SK-N-SH treated with all-trans-retinoic acid at 6 μM for 48 hours (cell line): ENCODE measurements around the gene NARF.

Experiments used
- ARNTL ChIP-seq: fragments of 450-650 bp; formaldehyde crosslinking; IDR thresholded peaks from 2 replicates; pipeline ENCODE4 v1.5.0; 2020; ENCODE audit warnings: low read depth, mild to moderate bottlenecking, moderate library complexity, borderline replicate concordance
- BACH2 ChIP-seq: fragments of 250-450 bp; sonication (Bioruptor Pico); IDR thresholded peaks from 2 replicates; pipeline ENCODE4 v1.9.0; 2021; ENCODE audit warnings: mild to moderate bottlenecking, borderline replicate concordance
- CREB5 ChIP-seq: fragments of 250-450 bp; sonication (Bioruptor Pico); IDR thresholded peaks from 2 replicates; pipeline ENCODE4 v1.5.1; 2020; ENCODE audit warnings: low read depth, mild to moderate bottlenecking, moderate library complexity
- ESRRG ChIP-seq: fragments of 250-450 bp; sonication (Bioruptor Pico); IDR thresholded peaks from 2 replicates; pipeline ENCODE4 v1.6.1; 2021; ENCODE audit warnings: mild to moderate bottlenecking
- GLIS3 ChIP-seq: fragments of 250-450 bp; sonication (Bioruptor Pico); IDR thresholded peaks from 2 replicates; pipeline ENCODE4 v1.5.0; 2020; ENCODE audit warnings: mild to moderate bottlenecking, moderate library complexity
- PATZ1 ChIP-seq: fragments of 250-450 bp; sonication (Bioruptor Pico); IDR thresholded peaks from 2 replicates; pipeline ENCODE4 v1.8.0; 2020; ENCODE audit warnings: mild to moderate bottlenecking, moderate library complexity, borderline replicate concordance
- RARB ChIP-seq: fragments of 250-450 bp; sonication (Bioruptor Pico); IDR thresholded peaks from 2 replicates; pipeline ENCODE4 v1.8.0; 2021; ENCODE audit warnings: mild to moderate bottlenecking, moderate library complexity
- TCF4 ChIP-seq: fragments of 250-450 bp; sonication (Bioruptor Pico); IDR thresholded peaks from 2 replicates; pipeline ENCODE4 v1.8.0; 2021; ENCODE audit warnings: mild to moderate bottlenecking, moderate library complexity, borderline replicate concordance
- TOX ChIP-seq: fragments of 250-450 bp; sonication (Bioruptor Pico); IDR thresholded peaks from 2 replicates; pipeline ENCODE4 v1.8.0; 2021; ENCODE audit warnings: mild to moderate bottlenecking, moderate library complexity, borderline replicate concordance
- TSHZ2 ChIP-seq: fragments of 250-450 bp; sonication (Bioruptor Pico); IDR thresholded peaks from 2 replicates; pipeline ENCODE4 v1.5.0; 2020; ENCODE audit warnings: mild to moderate bottlenecking, moderate library complexity
- ZFP3 ChIP-seq: fragments of 250-450 bp; sonication (Bioruptor Pico); IDR thresholded peaks from 2 replicates; pipeline ENCODE4 v1.5.0; 2020; ENCODE audit warnings: mild to moderate bottlenecking, moderate library complexity
- ZFP30 ChIP-seq: fragments of 450-650 bp; formaldehyde crosslinking; IDR thresholded peaks from 2 replicates; pipeline ENCODE4 v1.5.0; 2022; ENCODE audit warnings: mild to moderate bottlenecking, moderate library complexity
- ZNF70 ChIP-seq: fragments of 450-650 bp; formaldehyde crosslinking; IDR thresholded peaks from 2 replicates; pipeline ENCODE4 v1.5.0; 2020; ENCODE audit warnings: mild to moderate bottlenecking, moderate library complexity
- TF ChIP-seq, protein P1 (sequence below): fragments of 250-450 bp; sonication (Bioruptor Pico); IDR thresholded peaks from 2 replicates; pipeline ENCODE4 v1.8.0; 2021; ENCODE audit warnings: low read depth, mild to moderate bottlenecking, moderate library complexity, borderline replicate concordance

GRCh38 chr17:82432017-82432416 is 26.5 kb upstream of the NARF start:
- TF ChIP-seq ZFP30 (CRISPR knock-in tag), result no peak
- TF ChIP-seq CREB5 (CRISPR knock-in tag), result no peak
- TF ChIP-seq GLIS3 (CRISPR knock-in tag), result no peak
- TF ChIP-seq PATZ1, result no peak
- no peak for TF ChIP-seq BACH2 (CRISPR knock-in tag)
- no peak for TF ChIP-seq ZNF70
- TF ChIP-seq ZFP3 (CRISPR knock-in tag), result no peak
- no peak for TF ChIP-seq TSHZ2
- TF ChIP-seq, protein P1, sequence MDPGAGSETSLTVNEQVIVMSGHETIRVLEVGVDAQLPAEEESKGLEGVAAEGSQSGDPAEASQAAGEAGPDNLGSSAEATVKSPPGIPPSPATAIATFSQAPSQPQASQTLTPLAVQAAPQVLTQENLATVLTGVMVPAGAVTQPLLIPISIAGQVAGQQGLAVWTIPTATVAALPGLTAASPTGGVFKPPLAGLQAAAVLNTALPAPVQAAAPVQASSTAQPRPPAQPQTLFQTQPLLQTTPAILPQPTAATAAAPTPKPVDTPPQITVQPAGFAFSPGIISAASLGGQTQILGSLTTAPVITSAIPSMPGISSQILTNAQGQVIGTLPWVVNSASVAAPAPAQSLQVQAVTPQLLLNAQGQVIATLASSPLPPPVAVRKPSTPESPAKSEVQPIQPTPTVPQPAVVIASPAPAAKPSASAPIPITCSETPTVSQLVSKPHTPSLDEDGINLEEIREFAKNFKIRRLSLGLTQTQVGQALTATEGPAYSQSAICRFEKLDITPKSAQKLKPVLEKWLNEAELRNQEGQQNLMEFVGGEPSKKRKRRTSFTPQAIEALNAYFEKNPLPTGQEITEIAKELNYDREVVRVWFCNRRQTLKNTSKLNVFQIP (CRISPR knock-in tag), result no peak
- no peak for TF ChIP-seq RARB
- no peak for TF ChIP-seq ESRRG
- TF ChIP-seq TOX (CRISPR knock-in tag), result no peak
- TF ChIP-seq TCF4 (CRISPR knock-in tag), result no peak
- no peak for TF ChIP-seq ARNTL (CRISPR knock-in tag)
